Spleen (tissue), 11 donors: ENCODE data around the gene MYH10. TPM values are rescaled to one million over a fixed set of nuclear protein-coding genes. Genes with fewer than 3 reads are reported as not detected.

Source experiments
- DNase-seq: peaks from one replicate; pipeline ENCODE4 v3.0.0-alpha.2; 2020
- H3K27ac ChIP-seq, 8 donors: fragments of 200-600 bp; sonication (generic) in 7 of 8; 1 replicate in 4 of 8; 2 replicates in 4 of 8; pipeline versions ENCODE4 v1.5.0 to v1.8.0; 2016 to 2021; ENCODE audit warnings: inconsistent platforms in 4 of 8, mild to moderate bottlenecking in 4 of 8, moderate library complexity in 1 of 8
- H3K27me3 ChIP-seq, 7 donors: fragments of 200-600 bp; sonication (generic) in 6 of 7; replicated peaks in 1 of 7; 1 replicate in 4 of 7; 2 replicates in 3 of 7; pipeline versions ENCODE4 v1.5.0 to v1.8.0; 2016 to 2021; ENCODE audit warnings: inconsistent platforms in 3 of 7, mild to moderate bottlenecking in 1 of 7
- H3K36me3 ChIP-seq, 6 donors: fragments of 200-600 bp; sonication (generic) in 5 of 6; 1 replicate in 4 of 6; 2 replicates in 2 of 6; pipeline versions ENCODE4 v1.5.0 to v1.8.0; 2016 to 2021; ENCODE audit warnings: inconsistent platforms in 2 of 6
- H3K4me1 ChIP-seq, 6 donors: fragments of 200-600 bp; sonication (generic) in 5 of 6; 1 replicate in 3 of 6; 2 replicates in 3 of 6; pipeline versions ENCODE4 v1.5.0 to v1.8.0; 2016 to 2021; ENCODE audit warnings: inconsistent platforms in 3 of 6
- H3K4me3 ChIP-seq, 8 donors: fragments of 200-600 bp; sonication (generic) in 7 of 8; 1 replicate in 4 of 8; 2 replicates in 4 of 8; pipeline versions ENCODE4 v1.5.0 to v1.8.0; 2016 to 2021; ENCODE audit warnings: inconsistent platforms in 4 of 8, mild to moderate bottlenecking in 4 of 8, moderate library complexity in 2 of 8
- H3K9me3 ChIP-seq, 8 donors: fragments of 200-600 bp; sonication (generic) in 7 of 8; 1 replicate in 4 of 8; 2 replicates in 4 of 8; pipeline versions ENCODE4 v1.5.0 to v1.8.0; 2016 to 2021; ENCODE audit warnings: inconsistent platforms in 4 of 8
- CTCF ChIP-seq, 11 experiments: fragments of 200-600 bp in 7 of 11; fragments of 450-650 bp in 4 of 11; sonication (generic) in 4 of 11; IDR thresholded peaks in 8 of 11; conservative IDR thresholded peaks in 3 of 11; 1 replicate in 7 of 11; 2 replicates in 4 of 11; pipeline versions ENCODE4 v1.4.0 to v1.8.0; 2016 to 2021; ENCODE audit warnings: antibody characterized with exemption in 11 of 11, inconsistent platforms in 4 of 11, mild to moderate bottlenecking in 1 of 11
- POLR2A ChIP-seq, 3 donors: fragments of 450-650 bp; IDR thresholded peaks; one replicate each; pipeline ENCODE4 v1.5.1; 2017; ENCODE audit warnings: antibody characterized with exemption in 3 of 3, mild to moderate bottlenecking in 1 of 3
- POLR2AphosphoS5 ChIP-seq, 3 donors: sonication (generic); formaldehyde crosslinking; IDR thresholded peaks; one replicate each; pipeline ENCODE4 v1.5.1; 2017; ENCODE audit warnings: antibody characterized with exemption in 3 of 3
- WGBS, 5 donors: extraction: QIAGEN DNeasy Blood & Tissue Kit in 3 of 5; methylation state at CpG; one replicate each; pipeline versions ENCODE4 v1.1.5 to v1.1.7; 2013 to 2018; 5-methylcytosine and 5-hydroxymethylcytosine counted together
- intact Hi-C: fragments of 100-400 bp; cut with DNase I; formaldehyde crosslinking; loops from one replicate; pipeline ENCODE4 v1.15.0; 2023; ENCODE audit warnings: low total_unique reads
- polyA plus RNA-seq, 3 donors: library from polyadenylated mRNA; stranded (reverse); fragments of 200-250 nt; gene quantifications; one replicate each; pipeline ENCODE4 v1.2.1, GENCODE V29; 2013
- total RNA-seq, 7 donors: library from RNA; depleted of rRNA in 3 of 7; stranded (reverse); fragments of >200 nt in 3 of 7; fragmentation: NEBNext Ultra II Directional in 4 of 7; extraction: Animal tissue kit (Norgen Biotek cat#: 25700) in 4 of 7; gene quantifications; one replicate each; pipeline versions ENCODE4 v1.1.0 to v1.2.1, GENCODE V29; 2016 to 2021
- donor health status: healthy with polysubstance abuse.
- donor health status: DM: no; HTN: no; CAD: no; lungs with moderate emphysema.
- donor health status: DM: no; HTN: no; CAD: no.
- donor health status: Bipolar disorder and iron deficiency.
- donor health status: healthy.
- donor health status: DM: no; HTN: no; CAD: no.
- donor health status: DM: yes; HTN: yes; CAD: no.

The MYH10 gene
- total and polyA plus RNA-seq, 10 donors: 1.0 to 14.4 (median 7.5) TPM

- Histone ChIP-seq H3K27ac (peak overlapping the region in 1 of 8 donors; percentile 9), H3K4me1 (peaks cover 11 to 64% (median 30%) of the 10 kb centered on the region in 6 donors), H3K4me3 (no peak overlapping the region), H3K9me3 (no peaks in the 10 kb centered on the region), H3K27me3 (no peaks in the 10 kb centered on the region), H3K36me3 (peaks cover 7 to 78% (median 56%) of the 10 kb centered on the region in 6 donors)
- WGBS, 5 donors: 69 to 80% (median 77%) methylated on average over 4 of the region's 4 CpGs
- no peak for TF ChIP-seq POLR2AphosphoS5 (IDR thresholded peaks at IDR 0.05)
- no peak for TF ChIP-seq POLR2A (IDR thresholded peaks at IDR 0.05)
- TF ChIP-seq CTCF (IDR thresholded peaks at IDR 0.05 in 8 of 11, conservative IDR thresholded peaks at IDR 0.05 in 3 of 11): no peak
- no peak for DNase-seq
- intact Hi-C loops: no loop called here
These were observed 185.0 kb downstream of the MYH10 start for GRCh38 chr17:8445536-8445935.

DNA sequence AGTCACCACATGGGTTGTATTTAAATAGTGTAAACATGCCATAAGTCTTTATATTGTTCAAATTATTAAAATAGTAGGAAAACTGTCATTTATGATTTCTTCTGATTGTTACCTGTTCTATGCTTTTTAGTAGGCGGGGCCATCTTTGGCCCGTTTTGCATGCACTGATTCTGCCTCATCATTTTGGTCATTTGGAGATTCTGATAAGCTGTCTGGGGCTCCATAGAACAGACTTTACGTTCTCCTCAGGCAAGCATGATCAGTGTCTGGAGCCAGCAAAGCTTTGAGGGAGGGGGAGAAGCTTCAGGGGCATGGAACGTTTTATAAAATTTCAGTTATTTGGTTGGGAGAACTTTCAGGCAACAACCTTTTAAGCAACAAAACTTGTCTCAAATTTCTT is 186.0 kb downstream of the MYH10 start:
- TF ChIP-seq CTCF (IDR thresholded peaks at IDR 0.05 in 8 of 11, conservative IDR thresholded peaks at IDR 0.05 in 3 of 11) (no peak), POLR2AphosphoS5 (IDR thresholded peaks at IDR 0.05) (no peak), POLR2A (IDR thresholded peaks at IDR 0.05) (no peak)
- intact Hi-C loops: no loop called here
- 83 to 93% (median 91%) methylated on average over 4 of the region's 4 CpGs for WGBS, 5 donors
- H3K36me3 ChIP-seq: peaks cover 6 to 78% (median 48%) of the 10 kb centered on the region in 6 donors
- H3K4me3 ChIP-seq: no peak overlapping the region
- DNase-seq: no peak
- H3K27me3 ChIP-seq: no peaks in the 10 kb centered on the region
- no peaks in the 10 kb centered on the region for H3K9me3 ChIP-seq
- H3K4me1 ChIP-seq: peaks cover 11 to 75% (median 33%) of the 10 kb centered on the region in 6 donors
- H3K27ac ChIP-seq: no peak overlapping the region

DNA sequence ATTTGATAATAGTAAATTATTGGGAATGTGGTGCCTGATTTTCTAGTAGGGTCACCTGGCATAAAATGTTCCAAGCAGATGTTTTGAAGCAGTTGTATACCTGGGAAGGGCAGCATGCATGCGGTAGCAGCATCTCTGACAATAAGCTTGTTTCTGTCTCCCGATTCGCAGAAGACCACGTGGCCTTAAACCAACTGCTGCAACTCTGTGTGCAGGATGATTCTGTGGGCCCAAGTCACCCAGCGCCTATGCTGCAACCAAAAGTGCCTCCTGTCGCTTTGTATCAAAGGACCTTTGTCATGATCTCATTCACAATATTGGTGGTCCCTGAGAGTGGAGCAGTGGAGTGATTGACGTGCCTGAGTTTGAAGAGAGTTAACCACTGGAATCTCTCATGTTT is 186.8 kb downstream of the MYH10 start:
- 92 to 98% (median 94%) methylated on average over 7 of the region's 7 CpGs for WGBS, 5 donors
- H3K4me3 ChIP-seq: no peak overlapping the region
- H3K27ac ChIP-seq: no peak overlapping the region
- intact Hi-C loops: no loop called here
- peaks cover 3 to 78% (median 40%) of the 10 kb centered on the region in 6 donors for H3K36me3 ChIP-seq
- peaks cover 11 to 81% (median 36%) of the 10 kb centered on the region in 6 donors for H3K4me1 ChIP-seq
- no peak for DNase-seq
- TF ChIP-seq CTCF (IDR thresholded peaks at IDR 0.05 in 8 of 11, conservative IDR thresholded peaks at IDR 0.05 in 3 of 11) (no peak), POLR2AphosphoS5 (IDR thresholded peaks at IDR 0.05) (no peak), POLR2A (IDR thresholded peaks at IDR 0.05) (no peak)
- no peaks in the 10 kb centered on the region for H3K9me3 ChIP-seq
- H3K27me3 ChIP-seq: no peaks in the 10 kb centered on the region

- Histone ChIP-seq H3K27ac (no peak overlapping the region), H3K4me1 (peaks cover 22 to 89% (median 51%) of the 10 kb centered on the region in 6 donors), H3K36me3 (peaks cover 0 to 67% (median 28%) of the 10 kb centered on the region in 6 donors), H3K4me3 (no peak overlapping the region), H3K9me3 (no peaks in the 10 kb centered on the region), H3K27me3 (no peaks in the 10 kb centered on the region)
- no peak for DNase-seq
- TF ChIP-seq POLR2A (IDR thresholded peaks at IDR 0.05): no peak
- TF ChIP-seq POLR2AphosphoS5 (IDR thresholded peaks at IDR 0.05): no peak
- TF ChIP-seq CTCF (IDR thresholded peaks at IDR 0.05 in 8 of 11, conservative IDR thresholded peaks at IDR 0.05 in 3 of 11): no peak
- intact Hi-C loops: no loop called here
- 90 to 100% (median 98%) methylated on average over 2 of the region's 2 CpGs for WGBS, 5 donors
These were observed 188.2 kb downstream of the MYH10 start for GRCh38 chr17:8442310-8442709.
